CD4-positive, alpha-beta T cell (primary cell): Measurements from ENCODE around the gene PTCD2. TPM values are rescaled to one million over a fixed set of nuclear protein-coding genes. Genes with fewer than 3 reads are reported as not detected.

Source experiments
- ATAC-seq: fragments of 200-7000 bp; cut with Tn5 transposase; one replicate; pipeline ENCODE4 v1.10.0; 2022; ENCODE audit warnings: mild to moderate bottlenecking; ENCODE audit not compliant: poor library complexity
- CTCF ChIA-PET: fragments of 350-600 bp; sonication (Branson Sonifier 250); formaldehyde crosslinking; loops from one replicate; lab custom pipeline; 2021; ENCODE audit warnings: antibody characterized with exemption, inconsistent platforms; lab: Charles Lee
- POLR2A ChIA-PET: fragments of 350-600 bp; sonication (Branson Sonifier 250); formaldehyde crosslinking; loops from one replicate; lab custom pipeline; 2021; ENCODE audit warnings: antibody characterized with exemption, inconsistent platforms; lab: Charles Lee
- DNase-seq, 14 experiments: peaks; one replicate each; pipeline ENCODE4 v3.0.0-alpha.2; 2013 to 2020; ENCODE audit warnings: mixed read lengths in 2 of 14
- H3K27ac ChIP-seq, 2 donors: one replicate each; pipeline versions ENCODE4 v1.5.1 to v1.7.0; 2013; ENCODE audit warnings: low read length in 2 of 2, low read depth in 1 of 2, mild to moderate bottlenecking in 1 of 2
- H3K27me3 ChIP-seq, 2 experiments: 1 replicate in 1 of 2; 2 replicates in 1 of 2; pipeline versions ENCODE4 v1.6.1 to v1.7.0; 2013; ENCODE audit warnings: low read length in 2 of 2, control low read depth in 1 of 2, mild to moderate bottlenecking in 1 of 2, moderate library complexity in 1 of 2; ENCODE audit not compliant: insufficient read depth in 2 of 2, control insufficient read depth in 1 of 2
- H3K36me3 ChIP-seq: one replicate; pipeline ENCODE4 v1.6.1; 2013; ENCODE audit warnings: low read length, control low read depth; ENCODE audit not compliant: insufficient read depth
- H3K4me1 ChIP-seq: one replicate; pipeline ENCODE4 v1.6.1; 2013; ENCODE audit warnings: low read length, control low read depth; ENCODE audit not compliant: insufficient read depth
- H3K4me3 ChIP-seq: one replicate; pipeline ENCODE4 v1.5.1; 2013; ENCODE audit warnings: mild to moderate bottlenecking, low read length, moderate library complexity
- H3K9me3 ChIP-seq, 2 experiments: 1 replicate in 1 of 2; 2 replicates in 1 of 2; pipeline versions ENCODE4 v1.6.1 to v1.7.0; 2013; ENCODE audit warnings: low read length in 2 of 2, mild to moderate bottlenecking in 2 of 2, control low read depth in 1 of 2, moderate library complexity in 1 of 2; ENCODE audit not compliant: control insufficient read depth in 1 of 2, insufficient read depth in 1 of 2
- H3K27ac Mint-ChIP-seq: one replicate; pipeline ENCODE4 v1.8.0; 2020; ENCODE audit warnings: mixed read lengths
- H3K27me3 Mint-ChIP-seq: one replicate; pipeline ENCODE4 v1.8.0; 2021; ENCODE audit warnings: mixed read lengths
- H3K36me3 Mint-ChIP-seq: one replicate; pipeline ENCODE4 v1.8.0; 2021; ENCODE audit warnings: low read depth, mixed read lengths
- H3K4me1 Mint-ChIP-seq: one replicate; pipeline ENCODE4 v1.8.0; 2021; ENCODE audit warnings: low read depth, mixed read lengths
- H3K4me3 Mint-ChIP-seq: one replicate; pipeline ENCODE4 v1.8.0; 2020; ENCODE audit warnings: mild to moderate bottlenecking, mixed read lengths
- H3K9me3 Mint-ChIP-seq: one replicate; pipeline ENCODE4 v1.8.0; 2020; ENCODE audit warnings: mixed read lengths
- intact Hi-C, 2 experiments: fragments of 100-400 bp; cut with DNase I in 1 of 2; cut with micrococcal nuclease in 1 of 2; formaldehyde crosslinking; loops; one replicate each; pipeline versions ENCODE4 v1.15.1 to v1.9.0; 2023 to 2025; cut with DNase I, micrococcal nuclease
- total RNA-seq, 174 experiments: library from RNA in 2 of 174; stranded (reverse) in 2 of 174; gene quantifications; one replicate each; pipeline ENCODE4 v1.2.3 and lab custom pipeline; 2021 to 2026
- TF ChIP-seq, protein P1 (sequence below): fragments of 200-600 bp; IDR thresholded peaks from one replicate; pipeline ENCODE4 v1.8.0; 2022; ENCODE audit warnings: antibody characterized with exemption, mild to moderate bottlenecking

Gene PTCD2
- total RNA-seq, 2 experiments from 2014 or later, result 2.9 to 3.3 TPM

DNA sequence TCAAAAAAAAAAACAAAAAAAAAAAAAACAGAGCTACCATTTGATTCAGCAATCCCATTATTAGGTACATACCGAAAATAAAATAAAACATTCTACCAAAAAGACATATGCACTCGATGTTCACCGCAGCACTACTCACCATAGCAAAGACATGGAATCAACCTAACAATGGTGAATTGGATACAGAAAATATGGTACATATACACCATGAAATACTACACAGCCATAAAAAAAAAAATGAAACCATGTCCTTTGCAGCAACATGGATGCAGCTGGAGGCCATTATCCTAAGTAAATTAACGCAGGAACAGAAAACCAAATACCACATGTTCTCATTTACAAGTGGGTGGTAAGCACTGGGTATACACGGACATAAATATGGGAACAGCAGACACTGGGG, 21.5 kb upstream of the PTCD2 start:
- H3K27ac ChIP-seq, result no peak overlapping the region
- no peak overlapping the region for H3K4me3 ChIP-seq
- no peak overlapping the region for H3K4me3 Mint-ChIP-seq
- TF ChIP-seq, protein P1, sequence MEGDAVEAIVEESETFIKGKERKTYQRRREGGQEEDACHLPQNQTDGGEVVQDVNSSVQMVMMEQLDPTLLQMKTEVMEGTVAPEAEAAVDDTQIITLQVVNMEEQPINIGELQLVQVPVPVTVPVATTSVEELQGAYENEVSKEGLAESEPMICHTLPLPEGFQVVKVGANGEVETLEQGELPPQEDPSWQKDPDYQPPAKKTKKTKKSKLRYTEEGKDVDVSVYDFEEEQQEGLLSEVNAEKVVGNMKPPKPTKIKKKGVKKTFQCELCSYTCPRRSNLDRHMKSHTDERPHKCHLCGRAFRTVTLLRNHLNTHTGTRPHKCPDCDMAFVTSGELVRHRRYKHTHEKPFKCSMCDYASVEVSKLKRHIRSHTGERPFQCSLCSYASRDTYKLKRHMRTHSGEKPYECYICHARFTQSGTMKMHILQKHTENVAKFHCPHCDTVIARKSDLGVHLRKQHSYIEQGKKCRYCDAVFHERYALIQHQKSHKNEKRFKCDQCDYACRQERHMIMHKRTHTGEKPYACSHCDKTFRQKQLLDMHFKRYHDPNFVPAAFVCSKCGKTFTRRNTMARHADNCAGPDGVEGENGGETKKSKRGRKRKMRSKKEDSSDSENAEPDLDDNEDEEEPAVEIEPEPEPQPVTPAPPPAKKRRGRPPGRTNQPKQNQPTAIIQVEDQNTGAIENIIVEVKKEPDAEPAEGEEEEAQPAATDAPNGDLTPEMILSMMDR, result no peak
- H3K27me3 ChIP-seq, result no peaks in the 10 kb centered on the region
- H3K4me1 Mint-ChIP-seq, result peaks cover 21% of the 10 kb centered on the region
- ChIA-PET CTCF (interaction anchor here (1.1 to 2.0 kb wide), 2 partner anchors 10 to 823 kb away, joined by 4 to 6 read pairs; no protein-coding TSS in a partner anchor), POLR2A (no interaction called here)
- H3K27me3 Mint-ChIP-seq, result no peaks in the 10 kb centered on the region
- ATAC-seq (no peak), DNase-seq (no peak)
- no peaks in the 10 kb centered on the region for H3K9me3 ChIP-seq
- H3K36me3 Mint-ChIP-seq, result peaks cover 72% of the 10 kb centered on the region
- no peaks in the 10 kb centered on the region for H3K4me1 ChIP-seq
- H3K36me3 ChIP-seq, result peaks cover 35% of the 10 kb centered on the region
- intact Hi-C loops, result no loop called here
- no peaks in the 10 kb centered on the region for H3K9me3 Mint-ChIP-seq
- no peak overlapping the region for H3K27ac Mint-ChIP-seq

DNA sequence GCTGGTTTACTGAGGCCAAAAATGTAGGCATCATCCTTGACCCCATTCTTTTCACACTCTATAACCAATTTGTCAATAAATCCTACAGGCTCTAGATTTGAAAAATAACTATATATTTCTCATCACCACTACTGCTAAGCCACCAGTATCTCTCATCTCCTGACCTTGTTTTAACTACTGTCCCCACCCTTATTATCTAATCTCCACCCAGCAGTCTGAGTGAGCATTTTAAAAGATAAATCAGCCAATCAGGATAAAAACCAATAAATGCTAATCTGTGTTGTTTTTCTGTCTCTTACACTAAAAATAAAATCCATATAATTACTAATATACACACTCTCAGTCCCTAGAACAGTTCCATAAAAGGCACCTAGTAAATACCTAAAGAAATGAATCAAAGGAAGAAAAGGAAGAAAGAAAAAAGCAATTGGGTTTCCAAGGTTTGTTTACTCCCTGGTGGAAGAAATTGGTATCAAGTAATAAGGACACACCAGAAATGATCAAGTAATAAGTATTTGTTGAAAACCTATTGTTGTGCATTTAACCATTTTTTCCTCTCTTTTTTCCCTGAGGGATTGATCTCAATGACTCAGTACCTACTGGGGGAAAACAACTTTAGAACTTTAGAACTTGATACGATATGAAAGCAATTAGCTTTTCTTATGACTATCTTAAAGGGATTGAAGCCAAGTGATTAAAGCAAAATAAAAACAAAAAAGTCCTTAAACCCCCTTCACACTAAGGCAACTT, 19.4 kb upstream of the PTCD2 start:
- ChIA-PET POLR2A (no interaction called here), CTCF (no interaction called here)
- H3K36me3 Mint-ChIP-seq, result peaks cover 54% of the 10 kb centered on the region
- intact Hi-C loops, result loop anchor here in 1 of 2 experiments (10.0 kb wide), 2 partner anchors 544 to 716 kb away; partner anchors contain the start of gene MCCC2
- peaks cover 28% of the 10 kb centered on the region for H3K4me1 Mint-ChIP-seq
- H3K9me3 Mint-ChIP-seq, result no peaks in the 10 kb centered on the region
- Histone ChIP-seq H3K27me3 (no peaks in the 10 kb centered on the region), H3K4me3 (no peak overlapping the region), H3K9me3 (no peaks in the 10 kb centered on the region), H3K27ac (no peak overlapping the region), H3K36me3 (peaks cover 21% of the 10 kb centered on the region), H3K4me1 (no peaks in the 10 kb centered on the region)
- DNase-seq, result no peak
- no peak overlapping the region for H3K27ac Mint-ChIP-seq
- TF ChIP-seq, protein P1, result no peak
- no peak overlapping the region for H3K4me3 Mint-ChIP-seq
- no peak for ATAC-seq
- H3K27me3 Mint-ChIP-seq, result no peaks in the 10 kb centered on the region

DNA sequence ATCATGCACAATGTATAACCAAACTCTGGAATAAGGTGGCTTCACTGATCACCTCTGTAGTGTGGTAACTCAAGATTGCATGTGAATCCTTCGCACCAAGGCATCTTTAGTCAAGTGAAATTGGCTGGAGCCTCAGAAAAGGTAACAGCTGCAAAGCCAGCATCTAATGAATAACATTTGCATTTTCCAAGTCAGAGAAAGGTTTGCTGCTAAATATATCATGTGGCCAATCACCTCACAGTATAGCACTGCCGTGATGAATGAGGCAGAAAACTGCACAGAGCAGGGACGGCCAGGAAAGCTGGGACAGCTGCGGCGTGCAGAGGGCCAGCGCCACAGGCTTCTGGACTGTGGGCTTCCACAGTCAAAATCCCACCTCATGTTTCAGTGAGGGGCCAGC, 18.6 kb upstream of the PTCD2 start:
- Mint-ChIP-seq H3K9me3 (no peaks in the 10 kb centered on the region), H3K36me3 (peaks cover 49% of the 10 kb centered on the region), H3K4me3 (no peak overlapping the region), H3K4me1 (peaks cover 28% of the 10 kb centered on the region), H3K27me3 (no peaks in the 10 kb centered on the region), H3K27ac (no peak overlapping the region)
- H3K9me3 ChIP-seq, result no peaks in the 10 kb centered on the region
- TF ChIP-seq, protein P1, result no peak
- intact Hi-C loops, result loop anchor here in 1 of 2 experiments (10.0 kb wide), 2 partner anchors 543 to 717 kb away; partner anchors contain the start of gene MCCC2
- CTCF ChIA-PET, result no interaction called here
- DNase-seq (no peak), ATAC-seq (no peak)
- H3K27ac ChIP-seq, result no peak overlapping the region
- H3K27me3 ChIP-seq, result no peaks in the 10 kb centered on the region
- no peak overlapping the region for H3K4me3 ChIP-seq
- H3K4me1 ChIP-seq, result no peaks in the 10 kb centered on the region
- peaks cover 14% of the 10 kb centered on the region for H3K36me3 ChIP-seq
- POLR2A ChIA-PET, result no interaction called here
